ENCODE results near the gene EPHA6. TPM values are rescaled to one million over a fixed set of nuclear protein-coding genes. Genes with fewer than 3 reads are reported as not detected.

Gene EPHA6
- total RNA-seq, 1 donor from 2014 or later, result not detected

DNA sequence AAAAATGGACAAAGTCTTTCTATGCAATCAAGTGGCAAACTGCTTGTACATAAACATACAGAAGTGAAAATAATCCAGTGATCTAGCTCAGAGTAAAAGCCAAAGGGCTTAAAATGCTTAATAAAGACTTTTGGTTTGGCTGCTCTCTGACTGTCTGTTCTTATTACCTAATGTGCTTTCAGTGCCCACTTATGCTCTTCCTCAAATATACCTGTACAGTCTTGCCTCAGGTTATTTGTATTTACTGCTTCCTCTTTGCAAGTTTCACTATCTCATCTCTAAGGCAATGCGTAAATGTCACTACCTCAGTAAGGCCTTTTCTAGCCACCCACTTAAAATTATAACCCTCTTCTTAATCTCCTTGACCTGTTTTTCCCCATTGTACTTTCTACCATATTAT lies 171.8 kb downstream of the EPHA6 start:
- no peak for TF ChIP-seq CTCF (IDR thresholded peaks at IDR 0.05)
- no peaks in the 10 kb centered on the region for H3K36me3 ChIP-seq
- intact Hi-C loops (cut with DNase I), result no loop called here
- no peak for DNase-seq (ENCODE audit: low spot score in 2 of 2)
- H3K27me3 ChIP-seq, result no peaks in the 10 kb centered on the region
- peaks cover 5 to 6% of the 10 kb centered on the region in 2 donors for H3K9me3 ChIP-seq
- no peak overlapping the region for H3K4me3 ChIP-seq
- H3K4me1 ChIP-seq, result no peaks in the 10 kb centered on the region
- H3K27ac ChIP-seq, result no peak overlapping the region

GRCh38 chr3:96991231-96991630 lies 176.8 kb downstream of the EPHA6 start:
- no peaks in the 10 kb centered on the region for H3K9me3 ChIP-seq
- TF ChIP-seq CTCF (IDR thresholded peaks at IDR 0.05), result no peak
- intact Hi-C loops (cut with DNase I), result no loop called here
- H3K4me1 ChIP-seq, result no peaks in the 10 kb centered on the region
- H3K27ac ChIP-seq, result no peak overlapping the region
- H3K36me3 ChIP-seq, result no peaks in the 10 kb centered on the region
- DNase-seq (ENCODE audit: low spot score in 2 of 2), result no peak
- H3K4me3 ChIP-seq, result no peak overlapping the region
- H3K27me3 ChIP-seq, result no peaks in the 10 kb centered on the region

- H3K36me3 ChIP-seq, result no peaks in the 10 kb centered on the region
- H3K27ac ChIP-seq, result no peak overlapping the region
- no peak for TF ChIP-seq CTCF (IDR thresholded peaks at IDR 0.05)
- no peaks in the 10 kb centered on the region for H3K4me1 ChIP-seq
- H3K9me3 ChIP-seq, result no peaks in the 10 kb centered on the region
- H3K27me3 ChIP-seq, result no peaks in the 10 kb centered on the region
- no peak overlapping the region for H3K4me3 ChIP-seq
- DNase-seq (ENCODE audit: low spot score in 2 of 2), result no peak
- intact Hi-C loops (cut with DNase I), result no loop called here
Measured at GRCh38 chr3:96991800-96992365, 177.5 kb downstream of the EPHA6 start.

- TF ChIP-seq CTCF (IDR thresholded peaks at IDR 0.05), result no peak
- intact Hi-C loops (cut with DNase I), result no loop called here
- DNase-seq (ENCODE audit: low spot score in 2 of 2), result no peak
Measured at GRCh38 chr3:96994988-96995387, 180.6 kb downstream of the EPHA6 start.

GRCh38 chr3:96996009-96996408 lies 181.6 kb downstream of the EPHA6 start:
- intact Hi-C loops (cut with DNase I), result no loop called here
- Histone ChIP-seq H3K4me3 (no peak overlapping the region), H3K27ac (no peak overlapping the region), H3K4me1 (no peaks in the 10 kb centered on the region), H3K9me3 (no peaks in the 10 kb centered on the region), H3K27me3 (no peaks in the 10 kb centered on the region), H3K36me3 (no peaks in the 10 kb centered on the region)
- no peak for TF ChIP-seq CTCF (IDR thresholded peaks at IDR 0.05)
- DNase-seq (ENCODE audit: low spot score in 2 of 2), result no peak

More at GRCh38 chr3:96994988-96995387, 180.6 kb downstream of the EPHA6 start:
- Histone ChIP-seq H3K36me3 (no peaks in the 10 kb centered on the region), H3K27me3 (no peaks in the 10 kb centered on the region), H3K9me3 (no peaks in the 10 kb centered on the region), H3K27ac (no peak overlapping the region), H3K4me1 (no peaks in the 10 kb centered on the region), H3K4me3 (no peak overlapping the region)

DNA sequence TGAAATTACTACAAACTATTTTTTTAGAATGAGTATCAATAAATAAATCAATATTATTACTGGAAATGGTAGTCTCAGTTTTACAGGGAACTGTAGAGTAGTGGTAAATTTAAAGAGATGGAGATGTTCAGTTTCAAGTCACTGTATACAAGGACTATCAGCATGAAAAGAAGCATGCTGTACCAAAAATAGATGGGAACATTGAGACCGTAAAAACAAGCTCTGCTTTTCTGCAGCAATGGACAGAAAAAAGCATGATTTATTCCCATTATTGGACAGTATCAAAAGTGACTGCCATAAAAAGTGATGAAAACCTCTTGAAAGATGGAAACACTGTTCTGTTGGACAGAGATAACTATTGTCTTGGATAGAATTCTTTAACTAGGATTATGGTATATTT lies 187.2 kb downstream of the EPHA6 start:
- TF ChIP-seq CTCF (IDR thresholded peaks at IDR 0.05), result no peak
- Histone ChIP-seq H3K27me3 (no peaks in the 10 kb centered on the region), H3K27ac (no peak overlapping the region), H3K9me3 (peaks cover 0 to 4% of the 10 kb centered on the region in 2 donors), H3K4me1 (no peaks in the 10 kb centered on the region), H3K36me3 (no peaks in the 10 kb centered on the region), H3K4me3 (no peak overlapping the region)
- DNase-seq (ENCODE audit: low spot score in 2 of 2), result no peak
- intact Hi-C loops (cut with DNase I), result no loop called here
